Brain microvascular endothelial cell (primary cell): Measurements from ENCODE around the gene JAG2.

Experiments
- DNase-seq: peaks from one replicate; pipeline ENCODE4 v3.0.0-alpha.2; 2020
- H3K27ac ChIP-seq: fragments of 250-450 bp; sonication (Bioruptor Pico); 2 replicates; pipeline ENCODE4 v1.5.1; 2020; ENCODE audit warnings: mild to moderate bottlenecking, moderate library complexity
- H3K27me3 ChIP-seq: fragments of 250-450 bp; sonication (Bioruptor Pico); replicated peaks from 2 replicates; pipeline ENCODE4 v1.5.1; 2020; ENCODE audit warnings: mild to moderate bottlenecking
- H3K36me3 ChIP-seq: fragments of 250-450 bp; sonication (Bioruptor Pico); replicated peaks from 2 replicates; pipeline ENCODE4 v1.5.1; 2020; ENCODE audit warnings: mild to moderate bottlenecking
- H3K4me3 ChIP-seq: 2 replicates; pipeline ENCODE4 v1.5.1; 2011; ENCODE audit warnings: low read depth, mild to moderate bottlenecking, control low read depth, low read length, moderate library complexity
- in situ Hi-C: cut with HindIII; loops from 2 replicates; pipeline ENCODE4 v1.10.0; 2017; ENCODE audit warnings: low sequenced_read_pairs, low pct_ligation_motif_present
- TF ChIP-seq, protein P1 (sequence below): IDR thresholded peaks from 2 replicates; pipeline ENCODE4 v1.5.1; 2011; ENCODE audit warnings: low read depth, mild to moderate bottlenecking, moderate library complexity, low read length, control low read depth, inconsistent platforms; ENCODE audit errors: missing control alignments

JAG2 gene

DNA sequence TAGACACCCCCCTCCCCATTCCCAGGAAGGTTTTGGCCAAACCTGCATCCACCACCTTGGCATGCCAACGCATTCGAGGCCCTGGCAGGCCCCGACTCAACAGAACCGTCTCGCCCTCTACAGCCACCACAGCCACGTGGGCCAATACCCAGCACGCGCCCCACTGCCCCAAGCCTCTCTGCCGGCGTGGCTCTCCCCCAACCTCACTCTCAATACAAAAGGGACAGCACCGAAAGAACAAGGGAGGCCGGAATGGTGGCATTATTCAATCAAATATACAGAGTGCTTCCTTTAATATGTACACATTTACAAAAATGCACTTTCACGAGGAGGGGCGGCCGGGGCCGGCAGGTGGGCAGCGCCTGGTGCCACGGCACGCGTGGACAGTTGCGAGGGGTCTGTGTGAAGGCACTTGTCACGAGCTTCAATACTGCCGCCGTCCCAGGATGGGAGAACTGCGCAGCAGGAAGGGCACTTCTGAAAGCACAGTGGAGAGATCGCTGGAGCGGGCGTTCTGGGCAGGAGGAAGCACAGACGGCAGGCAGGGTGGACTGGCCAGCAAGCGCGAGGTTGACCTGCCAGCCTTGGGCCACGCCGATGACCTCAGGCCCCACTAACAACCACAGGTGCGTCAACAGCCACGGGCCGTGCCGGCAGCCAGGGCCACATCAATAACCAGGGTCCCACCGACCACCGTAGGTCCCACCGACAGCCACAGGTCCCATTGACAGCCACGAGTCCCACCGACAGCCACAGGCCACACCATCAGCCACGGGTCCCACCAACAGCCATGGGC, 26.9 kb downstream of the JAG2 start:
- no peak overlapping the region for H3K4me3 ChIP-seq
- in situ Hi-C loops: no loop called here
- no peaks in the 10 kb centered on the region for H3K36me3 ChIP-seq
- no peaks in the 10 kb centered on the region for H3K27me3 ChIP-seq
- TF ChIP-seq, protein P1, sequence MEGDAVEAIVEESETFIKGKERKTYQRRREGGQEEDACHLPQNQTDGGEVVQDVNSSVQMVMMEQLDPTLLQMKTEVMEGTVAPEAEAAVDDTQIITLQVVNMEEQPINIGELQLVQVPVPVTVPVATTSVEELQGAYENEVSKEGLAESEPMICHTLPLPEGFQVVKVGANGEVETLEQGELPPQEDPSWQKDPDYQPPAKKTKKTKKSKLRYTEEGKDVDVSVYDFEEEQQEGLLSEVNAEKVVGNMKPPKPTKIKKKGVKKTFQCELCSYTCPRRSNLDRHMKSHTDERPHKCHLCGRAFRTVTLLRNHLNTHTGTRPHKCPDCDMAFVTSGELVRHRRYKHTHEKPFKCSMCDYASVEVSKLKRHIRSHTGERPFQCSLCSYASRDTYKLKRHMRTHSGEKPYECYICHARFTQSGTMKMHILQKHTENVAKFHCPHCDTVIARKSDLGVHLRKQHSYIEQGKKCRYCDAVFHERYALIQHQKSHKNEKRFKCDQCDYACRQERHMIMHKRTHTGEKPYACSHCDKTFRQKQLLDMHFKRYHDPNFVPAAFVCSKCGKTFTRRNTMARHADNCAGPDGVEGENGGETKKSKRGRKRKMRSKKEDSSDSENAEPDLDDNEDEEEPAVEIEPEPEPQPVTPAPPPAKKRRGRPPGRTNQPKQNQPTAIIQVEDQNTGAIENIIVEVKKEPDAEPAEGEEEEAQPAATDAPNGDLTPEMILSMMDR: no peak
- no peak for DNase-seq
- H3K27ac ChIP-seq: no peak overlapping the region

DNA sequence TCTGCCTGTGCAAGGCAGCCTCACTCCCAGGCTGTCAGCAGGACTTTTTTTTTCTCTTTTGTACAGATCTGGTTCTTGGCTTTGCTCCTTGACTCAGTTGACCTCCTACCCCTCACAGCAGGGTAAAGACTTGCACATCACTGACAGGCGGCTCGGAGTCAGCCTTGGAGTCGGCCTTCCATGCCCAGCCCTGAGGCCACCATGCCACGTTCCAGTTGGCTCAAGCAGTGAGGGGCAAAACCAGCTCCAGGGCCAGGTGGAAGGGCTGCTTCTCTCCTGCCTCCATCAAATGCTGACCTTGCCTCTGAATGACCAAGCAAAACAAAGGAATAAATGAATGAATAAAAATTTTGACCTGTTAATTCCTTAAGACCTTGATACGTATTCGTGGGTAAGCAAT, 27.6 kb downstream of the JAG2 start:
- TF ChIP-seq, protein P1: no peak
- no peak for DNase-seq
- Histone ChIP-seq H3K4me3 (no peak overlapping the region), H3K36me3 (no peaks in the 10 kb centered on the region), H3K27me3 (no peaks in the 10 kb centered on the region), H3K27ac (no peak overlapping the region)
- in situ Hi-C loops: no loop called here

DNA sequence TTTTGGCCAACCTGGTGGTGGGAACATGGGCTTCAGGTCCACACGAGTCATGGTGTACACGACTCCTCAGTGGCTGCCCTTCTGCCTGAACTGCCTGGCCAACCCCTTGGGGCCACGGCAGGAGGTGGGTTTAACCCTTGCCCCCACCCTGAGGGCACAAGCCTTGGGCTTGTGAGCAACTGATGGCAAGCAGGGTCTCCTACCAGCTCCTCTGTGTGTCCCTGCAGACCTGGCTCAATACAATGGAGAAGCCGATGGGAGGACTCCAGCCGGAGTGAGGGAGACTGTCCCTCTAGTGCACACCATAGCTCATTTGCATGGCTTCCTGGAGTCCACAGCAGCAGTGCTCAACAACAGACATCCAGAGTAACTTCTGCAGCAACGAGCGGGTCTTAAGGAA, 28.0 kb downstream of the JAG2 start:
- no peak for DNase-seq
- TF ChIP-seq, protein P1: no peak
- Histone ChIP-seq H3K4me3 (no peak overlapping the region), H3K27me3 (no peaks in the 10 kb centered on the region), H3K27ac (no peak overlapping the region), H3K36me3 (no peaks in the 10 kb centered on the region)
- in situ Hi-C loops: no loop called here

DNA sequence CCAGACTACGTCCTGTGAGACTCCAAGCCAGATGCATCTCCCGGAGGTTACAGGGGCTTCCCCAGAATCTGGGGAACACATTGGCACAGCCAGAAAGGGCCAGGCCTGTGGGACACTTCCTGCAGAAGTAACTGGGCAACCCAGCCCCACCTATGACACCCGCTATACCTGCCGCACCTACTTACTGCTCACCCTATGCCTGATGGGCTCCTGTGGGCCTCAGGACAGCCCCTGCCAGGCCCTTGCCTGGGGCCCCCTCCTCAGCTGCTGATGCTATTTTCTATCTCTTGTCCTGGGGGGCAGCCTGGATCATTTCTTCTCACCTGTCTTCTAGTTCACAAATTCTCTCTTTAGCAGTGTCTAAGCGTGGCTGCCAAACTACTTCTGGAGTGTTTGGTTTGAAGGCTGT, 28.7 kb downstream of the JAG2 start:
- H3K4me3 ChIP-seq: no peak overlapping the region
- no peak for DNase-seq
- TF ChIP-seq, protein P1: no peak
- no peaks in the 10 kb centered on the region for H3K27me3 ChIP-seq
- H3K36me3 ChIP-seq: no peaks in the 10 kb centered on the region
- no peak overlapping the region for H3K27ac ChIP-seq
- in situ Hi-C loops: no loop called here

DNA sequence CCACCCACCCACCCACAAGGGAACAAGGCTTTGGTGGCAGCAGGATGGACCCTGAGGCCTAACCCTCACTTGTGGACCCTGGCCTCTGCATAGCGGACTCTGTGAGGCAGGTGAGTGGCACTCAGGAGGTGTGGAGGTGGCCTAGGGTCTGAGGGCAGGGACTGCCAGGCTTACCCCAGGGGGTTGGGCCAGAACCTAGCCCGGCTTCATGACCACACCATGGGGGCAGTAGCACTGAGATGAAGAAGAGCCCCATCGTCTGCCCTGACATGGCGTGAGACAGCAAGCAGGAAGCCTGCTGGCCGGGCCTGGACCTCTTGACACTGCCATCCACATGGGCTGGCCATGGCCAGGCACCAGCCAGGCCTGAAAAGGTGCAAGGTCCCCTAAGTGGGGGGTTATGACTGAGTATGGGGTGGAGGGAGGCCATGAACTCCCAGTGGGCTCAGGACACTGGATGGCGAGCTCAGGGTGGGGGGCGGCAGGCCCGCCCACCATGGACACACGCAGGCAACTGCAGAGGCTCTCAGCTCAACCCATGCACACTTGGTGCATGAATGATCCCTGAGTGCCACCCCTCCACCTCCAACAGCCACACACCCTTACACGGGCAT, 29.3 kb downstream of the JAG2 start:
- Histone ChIP-seq H3K27ac (no peak overlapping the region), H3K36me3 (no peaks in the 10 kb centered on the region), H3K27me3 (no peaks in the 10 kb centered on the region), H3K4me3 (no peak overlapping the region)
- TF ChIP-seq, protein P1: no peak
- DNase-seq: no peak
- in situ Hi-C loops: no loop called here
